GM23338 (cell line): ENCODE results near the gene EYS. TPM values are rescaled to one million over a fixed set of nuclear protein-coding genes. Genes with fewer than 3 reads are reported as not detected.

Experiments used
- ATAC-seq: fragments of 200-7000 bp; cut with Tn5 transposase; 3 replicates; pipeline ENCODE4 v1.9.1; 2020
- DNase-seq: peaks from one replicate; pipeline ENCODE4 v3.0.0-alpha.2; 2015; ENCODE audit warnings: low spot score
- H2AFZ ChIP-seq: fragments of 200-600 bp; sonication (generic); 2 replicates; pipeline ENCODE4 v1.8.0; 2016; ENCODE audit warnings: antibody characterized with exemption, mild to moderate bottlenecking, moderate library complexity
- H3F3A ChIP-seq: fragments of 200-600 bp; sonication (generic); replicated peaks from 2 replicates; pipeline ENCODE4 v1.8.0; 2017; ENCODE audit warnings: antibody characterized with exemption, mixed run types, low read depth
- H3K27ac ChIP-seq: fragments of 200-600 bp; sonication (generic); 2 replicates; pipeline ENCODE4 v1.6.1; 2016; ENCODE audit warnings: low read depth
- H3K27me3 ChIP-seq: fragments of 200-600 bp; sonication (generic); 2 replicates; pipeline ENCODE4 v1.8.0; 2016; ENCODE audit warnings: mild to moderate bottlenecking, mixed run types, moderate library complexity; ENCODE audit not compliant: insufficient read depth
- H3K36me3 ChIP-seq: fragments of 200-600 bp; sonication (generic); 2 replicates; pipeline ENCODE4 v1.8.0; 2016; ENCODE audit warnings: mild to moderate bottlenecking; ENCODE audit not compliant: insufficient read depth
- H3K4me1 ChIP-seq: fragments of 200-600 bp; sonication (generic); 2 replicates; pipeline ENCODE4 v1.8.0; 2016; ENCODE audit warnings: mild to moderate bottlenecking, moderate library complexity; ENCODE audit not compliant: insufficient read depth
- H3K4me2 ChIP-seq: fragments of 200-600 bp; sonication (generic); 2 replicates; pipeline ENCODE4 v1.7.1; 2017; ENCODE audit warnings: mixed run types
- H3K4me3 ChIP-seq: fragments of 200-600 bp; sonication (generic); 2 replicates; pipeline ENCODE4 v1.6.1; 2016; ENCODE audit warnings: mixed run types
- H3K79me2 ChIP-seq: fragments of 200-600 bp; sonication (generic); replicated peaks from 2 replicates; pipeline ENCODE4 v1.8.0; 2017; ENCODE audit warnings: mild to moderate bottlenecking; ENCODE audit not compliant: insufficient read depth
- H3K9me2 ChIP-seq: fragments of 200-600 bp; sonication (generic); 2 replicates; pipeline ENCODE4 v1.8.0; 2017; ENCODE audit not compliant: insufficient read depth
- H4K20me1 ChIP-seq: fragments of 200-600 bp; sonication (generic); replicated peaks from 2 replicates; pipeline ENCODE4 v1.8.0; 2017; ENCODE audit warnings: mild to moderate bottlenecking; ENCODE audit not compliant: insufficient read depth
- H3K27ac Mint-ChIP-seq: 2 replicates; pipeline ENCODE4 v1.8.0; 2020; ENCODE audit warnings: inconsistent platforms, mild to moderate bottlenecking, moderate library complexity, mixed read lengths
- H3K27me3 Mint-ChIP-seq: 3 replicates; pipeline ENCODE4 v1.8.0; 2022; ENCODE audit warnings: low read depth, mild to moderate bottlenecking, moderate library complexity, mixed read lengths, inconsistent platforms; ENCODE audit not compliant: insufficient read depth, poor library complexity
- H3K36me3 Mint-ChIP-seq: 3 replicates; pipeline ENCODE4 v1.8.0; 2021; ENCODE audit warnings: low read depth, mild to moderate bottlenecking, inconsistent platforms, moderate library complexity, mixed read lengths
- H3K4me1 Mint-ChIP-seq: 3 replicates; pipeline ENCODE4 v1.8.0; 2020; ENCODE audit warnings: mild to moderate bottlenecking, inconsistent platforms, mixed read lengths
- H3K4me3 Mint-ChIP-seq: 3 replicates; pipeline ENCODE4 v1.8.0; 2021; ENCODE audit warnings: moderate library complexity, mild to moderate bottlenecking, inconsistent platforms, mixed read lengths
- H3K9me3 Mint-ChIP-seq: 3 replicates; pipeline ENCODE4 v1.8.0; 2020; ENCODE audit warnings: moderate library complexity, mild to moderate bottlenecking, inconsistent platforms, mixed read lengths
- CREB1 ChIP-seq: fragments of 250-450 bp; sonication (Bioruptor Pico); IDR thresholded peaks from 2 replicates; pipeline ENCODE4 v1.5.0; 2020; ENCODE audit warnings: low read depth, mild to moderate bottlenecking, moderate library complexity
- EZH2 ChIP-seq: fragments of 200-600 bp; sonication (generic); IDR thresholded peaks from one replicate; pipeline ENCODE4 v1.8.0; 2017; ENCODE audit warnings: antibody characterized with exemption, mild to moderate bottlenecking, low read depth; ENCODE audit not compliant: unreplicated experiment
- EZH2phosphoT487 ChIP-seq: fragments of 200-600 bp; sonication (generic); IDR thresholded peaks from one replicate; pipeline ENCODE4 v1.8.1; 2018; ENCODE audit warnings: antibody characterized with exemption; ENCODE audit not compliant: unreplicated experiment
- JUNB ChIP-seq: IDR thresholded peaks from one replicate; pipeline ENCODE4 v1.6.1; 2016; ENCODE audit warnings: antibody characterized with exemption; ENCODE audit not compliant: unreplicated experiment
- NANOG ChIP-seq: IDR thresholded peaks from 2 replicates; pipeline ENCODE4 v1.6.1; 2016; ENCODE audit warnings: antibody characterized with exemption, borderline replicate concordance
- polyA plus RNA-seq: library from polyadenylated mRNA; unstranded; fragments of >200 nt; fragmentation: Nextera tagmentation; extraction: Ambion mirVana; gene quantifications from 2 replicates; pipeline ENCODE4 v1.2.1, GENCODE V29; 2016
- total RNA-seq: library from RNA; depleted of rRNA; stranded (reverse); fragments of >200 nt; shearing (Covaris generic); gene quantifications from 2 replicates; pipeline ENCODE4 v1.2.3, GENCODE V29; 2014
- TF ChIP-seq, protein P1 (sequence below), 2 experiments: fragments of 200-600 bp in 1 of 2; sonication (generic) in 1 of 2; conservative IDR thresholded peaks; 2 replicates each; pipeline versions ENCODE4 v1.5.1 to v1.6.1; 2016 to 2017; ENCODE audit warnings: antibody characterized with exemption in 2 of 2, low read depth in 2 of 2, mild to moderate bottlenecking in 2 of 2, moderate library complexity in 1 of 2
- TF ChIP-seq, protein P2 (sequence below): IDR thresholded peaks from 2 replicates; pipeline ENCODE4 v1.6.1; 2016; ENCODE audit warnings: antibody characterized with exemption
- TF ChIP-seq, protein P3 (sequence below): IDR thresholded peaks from one replicate; pipeline ENCODE4 v1.6.1; 2018; ENCODE audit warnings: antibody characterized with exemption; ENCODE audit not compliant: unreplicated experiment

EYS gene
- total and polyA plus RNA-seq, 2 experiments from 2014 or later, result 0.38 to 0.52 TPM

DNA sequence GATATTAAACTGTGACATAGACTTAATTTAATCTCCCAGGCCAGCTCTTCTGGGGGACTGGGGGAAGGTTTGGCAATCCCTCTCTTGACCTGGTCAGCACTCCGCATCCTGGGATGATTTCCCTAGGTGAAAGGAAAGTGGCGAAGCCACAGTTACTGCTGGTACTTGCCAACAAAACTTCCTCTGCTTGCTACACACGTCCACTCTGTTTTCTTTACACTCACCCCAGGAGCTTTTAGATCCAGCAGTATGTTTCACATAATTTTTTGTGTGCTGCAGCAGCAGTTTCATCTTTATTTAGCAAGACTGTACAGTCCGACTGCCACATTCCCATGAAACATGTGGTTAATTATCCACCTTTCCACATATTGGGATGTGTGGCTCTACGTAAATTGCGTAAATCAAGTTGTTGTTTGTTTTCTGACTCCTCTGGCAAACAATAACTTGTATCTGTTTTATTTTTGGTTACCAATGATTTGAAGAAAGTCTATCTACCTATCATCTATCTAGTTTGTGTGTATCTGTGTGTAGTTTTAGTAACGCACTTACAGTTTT, 1787.4 kb downstream of the EYS start:
- peaks cover 5% of the 10 kb centered on the region; the same call in 1 of the 3 replicates for H3K9me3 Mint-ChIP-seq

DNA sequence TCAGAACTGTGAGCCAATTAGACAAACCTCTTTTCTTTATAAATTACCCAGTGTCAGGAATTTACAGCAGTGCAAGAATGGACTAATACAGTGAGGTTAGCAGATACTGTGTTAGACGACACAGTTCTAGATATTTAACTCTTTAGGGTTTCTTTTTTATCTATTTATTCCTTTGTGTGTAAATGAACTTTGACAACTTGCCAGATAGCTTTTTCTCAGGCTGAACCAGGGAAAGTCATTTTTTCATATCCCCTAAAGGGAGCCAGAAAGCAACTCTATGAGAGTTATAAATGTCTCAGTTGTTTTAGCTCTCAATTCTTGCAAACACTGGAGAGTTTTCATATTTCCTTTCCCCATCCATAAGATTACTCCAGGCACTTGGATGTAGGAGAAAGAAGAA, 1794.1 kb downstream of the EYS start:
- DNase-seq, result no peak
- Histone ChIP-seq H3K9me2 (no peaks in the 10 kb centered on the region; the same call in 1 of the 2 replicates), H3K27ac (no peak overlapping the region), H3K4me3 (no peak overlapping the region), H2AFZ (no peak overlapping the region), H3K27me3 (no peaks in the 10 kb centered on the region), H3K4me2 (no peak overlapping the region), H3K79me2 (no peaks in the 10 kb centered on the region), H4K20me1 (no peaks in the 10 kb centered on the region), H3K36me3 (no peaks in the 10 kb centered on the region), H3F3A (no peaks in the 10 kb centered on the region), H3K4me1 (no peaks in the 10 kb centered on the region)
- Mint-ChIP-seq H3K4me1 (no peaks in the 10 kb centered on the region), H3K4me3 (no peak overlapping the region), H3K9me3 (peaks cover 5% of the 10 kb centered on the region; the same call in 2 of the 3 replicates), H3K36me3 (no peaks in the 10 kb centered on the region), H3K27me3 (peaks cover 3% of the 10 kb centered on the region), H3K27ac (no peak overlapping the region)
- ATAC-seq, result no peak
- TF ChIP-seq, protein P1, sequence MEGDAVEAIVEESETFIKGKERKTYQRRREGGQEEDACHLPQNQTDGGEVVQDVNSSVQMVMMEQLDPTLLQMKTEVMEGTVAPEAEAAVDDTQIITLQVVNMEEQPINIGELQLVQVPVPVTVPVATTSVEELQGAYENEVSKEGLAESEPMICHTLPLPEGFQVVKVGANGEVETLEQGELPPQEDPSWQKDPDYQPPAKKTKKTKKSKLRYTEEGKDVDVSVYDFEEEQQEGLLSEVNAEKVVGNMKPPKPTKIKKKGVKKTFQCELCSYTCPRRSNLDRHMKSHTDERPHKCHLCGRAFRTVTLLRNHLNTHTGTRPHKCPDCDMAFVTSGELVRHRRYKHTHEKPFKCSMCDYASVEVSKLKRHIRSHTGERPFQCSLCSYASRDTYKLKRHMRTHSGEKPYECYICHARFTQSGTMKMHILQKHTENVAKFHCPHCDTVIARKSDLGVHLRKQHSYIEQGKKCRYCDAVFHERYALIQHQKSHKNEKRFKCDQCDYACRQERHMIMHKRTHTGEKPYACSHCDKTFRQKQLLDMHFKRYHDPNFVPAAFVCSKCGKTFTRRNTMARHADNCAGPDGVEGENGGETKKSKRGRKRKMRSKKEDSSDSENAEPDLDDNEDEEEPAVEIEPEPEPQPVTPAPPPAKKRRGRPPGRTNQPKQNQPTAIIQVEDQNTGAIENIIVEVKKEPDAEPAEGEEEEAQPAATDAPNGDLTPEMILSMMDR (conservative IDR thresholded peaks at IDR 0.05; ENCODE audit: low read depth in 2 of 2), result no peak
- TF ChIP-seq NANOG (no peak), EZH2phosphoT487 (no peak), EZH2 (no peak)
- TF ChIP-seq, protein P2, sequence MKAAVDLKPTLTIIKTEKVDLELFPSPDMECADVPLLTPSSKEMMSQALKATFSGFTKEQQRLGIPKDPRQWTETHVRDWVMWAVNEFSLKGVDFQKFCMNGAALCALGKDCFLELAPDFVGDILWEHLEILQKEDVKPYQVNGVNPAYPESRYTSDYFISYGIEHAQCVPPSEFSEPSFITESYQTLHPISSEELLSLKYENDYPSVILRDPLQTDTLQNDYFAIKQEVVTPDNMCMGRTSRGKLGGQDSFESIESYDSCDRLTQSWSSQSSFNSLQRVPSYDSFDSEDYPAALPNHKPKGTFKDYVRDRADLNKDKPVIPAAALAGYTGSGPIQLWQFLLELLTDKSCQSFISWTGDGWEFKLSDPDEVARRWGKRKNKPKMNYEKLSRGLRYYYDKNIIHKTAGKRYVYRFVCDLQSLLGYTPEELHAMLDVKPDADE, result no peak
- TF ChIP-seq, protein P3, sequence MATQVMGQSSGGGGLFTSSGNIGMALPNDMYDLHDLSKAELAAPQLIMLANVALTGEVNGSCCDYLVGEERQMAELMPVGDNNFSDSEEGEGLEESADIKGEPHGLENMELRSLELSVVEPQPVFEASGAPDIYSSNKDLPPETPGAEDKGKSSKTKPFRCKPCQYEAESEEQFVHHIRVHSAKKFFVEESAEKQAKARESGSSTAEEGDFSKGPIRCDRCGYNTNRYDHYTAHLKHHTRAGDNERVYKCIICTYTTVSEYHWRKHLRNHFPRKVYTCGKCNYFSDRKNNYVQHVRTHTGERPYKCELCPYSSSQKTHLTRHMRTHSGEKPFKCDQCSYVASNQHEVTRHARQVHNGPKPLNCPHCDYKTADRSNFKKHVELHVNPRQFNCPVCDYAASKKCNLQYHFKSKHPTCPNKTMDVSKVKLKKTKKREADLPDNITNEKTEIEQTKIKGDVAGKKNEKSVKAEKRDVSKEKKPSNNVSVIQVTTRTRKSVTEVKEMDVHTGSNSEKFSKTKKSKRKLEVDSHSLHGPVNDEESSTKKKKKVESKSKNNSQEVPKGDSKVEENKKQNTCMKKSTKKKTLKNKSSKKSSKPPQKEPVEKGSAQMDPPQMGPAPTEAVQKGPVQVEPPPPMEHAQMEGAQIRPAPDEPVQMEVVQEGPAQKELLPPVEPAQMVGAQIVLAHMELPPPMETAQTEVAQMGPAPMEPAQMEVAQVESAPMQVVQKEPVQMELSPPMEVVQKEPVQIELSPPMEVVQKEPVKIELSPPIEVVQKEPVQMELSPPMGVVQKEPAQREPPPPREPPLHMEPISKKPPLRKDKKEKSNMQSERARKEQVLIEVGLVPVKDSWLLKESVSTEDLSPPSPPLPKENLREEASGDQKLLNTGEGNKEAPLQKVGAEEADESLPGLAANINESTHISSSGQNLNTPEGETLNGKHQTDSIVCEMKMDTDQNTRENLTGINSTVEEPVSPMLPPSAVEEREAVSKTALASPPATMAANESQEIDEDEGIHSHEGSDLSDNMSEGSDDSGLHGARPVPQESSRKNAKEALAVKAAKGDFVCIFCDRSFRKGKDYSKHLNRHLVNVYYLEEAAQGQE, result no peak

More for the DNA sequence above, 1787.4 kb downstream of the EYS start:
- Mint-ChIP-seq H3K4me3 (no peak overlapping the region), H3K36me3 (no peaks in the 10 kb centered on the region), H3K4me1 (no peaks in the 10 kb centered on the region), H3K27ac (no peak overlapping the region), H3K27me3 (no peaks in the 10 kb centered on the region)
- H4K20me1 ChIP-seq, result no peaks in the 10 kb centered on the region
- no peaks in the 10 kb centered on the region for H3K4me1 ChIP-seq
- no peaks in the 10 kb centered on the region for H3K9me2 ChIP-seq
- DNase-seq (no peak), ATAC-seq (no peak)
- no peak overlapping the region for H3K4me2 ChIP-seq
- no peaks in the 10 kb centered on the region for H3K27me3 ChIP-seq
- no peaks in the 10 kb centered on the region for H3K79me2 ChIP-seq
- H3K36me3 ChIP-seq, result no peaks in the 10 kb centered on the region
- no peaks in the 10 kb centered on the region for H3F3A ChIP-seq
- peak overlapping the region; percentile 34; the same call in 1 of the 2 replicates for H2AFZ ChIP-seq
- H3K27ac ChIP-seq, result no peak overlapping the region
- H3K4me3 ChIP-seq, result no peak overlapping the region
- TF ChIP-seq CREB1 (CRISPR knock-in tag) (no peak), JUNB (no peak)
- TF ChIP-seq, protein P1 (conservative IDR thresholded peaks at IDR 0.05; ENCODE audit: low read depth in 2 of 2), result no peak
- TF ChIP-seq, protein P3, result no peak
